GM21529 (cell line): Measurements from ENCODE around the gene SH3RF3.

Experiments used
- ATAC-seq: cut with Tn5 transposase; IDR thresholded peaks from one replicate; pipeline ENCODE4 v1.9.1; 2021; ENCODE audit not compliant: unreplicated experiment

The SH3RF3 gene

DNA sequence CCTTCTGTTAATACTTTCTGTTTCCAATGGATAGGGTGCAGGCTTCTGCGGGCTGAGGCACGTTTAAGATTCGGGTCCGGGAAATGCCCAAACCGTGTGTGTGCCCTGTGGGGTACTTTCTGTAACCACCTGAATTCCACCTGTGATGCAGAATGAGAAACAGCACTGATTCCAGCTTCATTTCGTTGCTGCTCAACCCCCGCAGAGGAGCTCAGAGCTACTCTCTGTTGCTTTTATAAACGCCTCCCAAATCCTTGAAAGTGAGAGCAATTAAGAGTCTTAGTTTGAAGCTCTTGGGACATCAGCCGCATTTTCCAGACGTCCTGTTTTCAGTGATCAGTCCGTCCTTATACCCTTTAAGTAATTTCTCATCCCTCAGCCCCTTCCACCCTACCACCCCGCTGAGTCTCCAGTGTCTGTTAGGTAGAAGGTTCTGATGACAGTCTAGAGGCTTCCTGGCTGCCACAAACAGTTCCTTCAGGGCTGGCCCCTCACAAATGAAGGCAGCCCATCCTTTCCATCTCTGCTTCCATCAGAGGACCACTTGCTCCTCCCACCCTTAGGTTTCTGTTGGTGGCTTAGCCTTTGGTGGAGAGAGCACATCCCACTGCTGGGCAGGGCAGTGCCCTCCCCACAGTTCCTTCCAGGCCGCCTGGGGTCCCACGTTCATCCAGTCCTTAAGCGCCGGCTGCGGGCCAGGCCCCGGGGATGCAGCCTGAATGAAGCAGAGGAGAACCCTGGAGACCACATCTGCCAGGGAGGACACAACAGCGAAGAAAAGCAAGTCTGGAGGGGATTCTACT is 254.7 kb downstream of the SH3RF3 start:
- no peak for ATAC-seq

DNA sequence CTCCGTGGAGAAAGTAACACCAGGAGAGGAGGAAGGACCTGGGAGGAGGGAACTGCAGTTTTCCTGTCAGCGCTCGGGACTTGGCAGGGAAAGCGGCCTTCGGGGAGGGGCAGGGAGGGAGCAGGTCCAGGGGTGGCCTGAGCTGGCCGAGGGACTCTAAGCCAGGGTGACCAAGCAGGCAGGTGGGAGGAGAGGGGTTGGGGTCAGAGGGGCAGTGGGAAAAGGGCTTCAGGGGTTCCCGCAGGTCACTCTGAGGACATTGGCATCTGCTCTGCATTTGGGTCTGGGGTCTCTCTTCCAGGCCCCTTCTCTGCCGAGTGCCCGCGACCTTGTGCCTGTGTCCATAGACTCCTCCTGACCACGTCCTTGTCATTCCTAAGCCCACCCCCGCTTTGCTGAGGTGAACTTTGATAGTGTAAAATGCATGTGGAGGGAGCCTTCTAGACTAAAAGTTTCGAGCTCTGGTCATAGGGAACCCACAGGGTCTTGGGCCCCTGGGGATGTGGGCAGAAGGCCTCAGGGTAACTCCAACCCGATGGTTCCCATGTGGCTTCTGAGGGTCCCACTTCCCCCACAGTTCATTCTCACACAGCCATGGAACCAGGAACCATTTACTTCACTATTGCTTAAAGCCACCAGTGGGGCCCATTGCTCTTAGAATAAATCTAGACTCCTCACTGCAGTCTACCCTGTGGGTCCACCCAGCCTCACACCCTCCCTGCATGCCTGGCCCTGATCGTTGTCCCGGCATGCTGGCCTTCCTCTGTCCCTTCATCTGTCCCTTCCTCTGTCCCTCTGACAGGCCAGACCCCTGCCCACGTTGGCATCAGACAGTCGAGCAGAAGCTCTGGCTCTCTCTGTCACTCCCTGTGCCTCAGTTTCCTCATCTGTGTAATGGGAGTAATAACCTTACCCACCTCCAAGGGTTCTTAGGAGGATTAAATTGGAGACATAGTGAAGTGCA is 255.6 kb downstream of the SH3RF3 start:
- ATAC-seq, result no peak

DNA sequence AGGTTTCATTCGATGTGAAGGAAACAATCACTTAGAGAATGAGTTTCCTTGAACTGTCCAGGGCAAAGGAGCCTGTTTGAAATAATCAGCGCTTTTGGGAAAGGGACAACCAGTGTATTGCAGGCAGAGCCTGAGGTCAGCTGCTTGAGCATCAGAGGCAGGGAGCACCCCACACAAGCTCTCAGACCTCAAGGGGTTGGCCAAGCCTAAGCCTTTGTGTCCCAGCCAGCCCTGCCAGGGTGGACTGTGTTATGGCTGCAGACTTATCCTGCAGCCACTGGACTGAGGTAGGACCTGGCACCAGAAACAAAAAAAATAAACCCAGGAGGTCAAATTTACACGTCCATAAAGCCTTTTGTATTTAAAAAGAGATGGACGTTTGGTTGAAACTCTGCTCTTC is 256.5 kb downstream of the SH3RF3 start:
- ATAC-seq, result no peak

DNA sequence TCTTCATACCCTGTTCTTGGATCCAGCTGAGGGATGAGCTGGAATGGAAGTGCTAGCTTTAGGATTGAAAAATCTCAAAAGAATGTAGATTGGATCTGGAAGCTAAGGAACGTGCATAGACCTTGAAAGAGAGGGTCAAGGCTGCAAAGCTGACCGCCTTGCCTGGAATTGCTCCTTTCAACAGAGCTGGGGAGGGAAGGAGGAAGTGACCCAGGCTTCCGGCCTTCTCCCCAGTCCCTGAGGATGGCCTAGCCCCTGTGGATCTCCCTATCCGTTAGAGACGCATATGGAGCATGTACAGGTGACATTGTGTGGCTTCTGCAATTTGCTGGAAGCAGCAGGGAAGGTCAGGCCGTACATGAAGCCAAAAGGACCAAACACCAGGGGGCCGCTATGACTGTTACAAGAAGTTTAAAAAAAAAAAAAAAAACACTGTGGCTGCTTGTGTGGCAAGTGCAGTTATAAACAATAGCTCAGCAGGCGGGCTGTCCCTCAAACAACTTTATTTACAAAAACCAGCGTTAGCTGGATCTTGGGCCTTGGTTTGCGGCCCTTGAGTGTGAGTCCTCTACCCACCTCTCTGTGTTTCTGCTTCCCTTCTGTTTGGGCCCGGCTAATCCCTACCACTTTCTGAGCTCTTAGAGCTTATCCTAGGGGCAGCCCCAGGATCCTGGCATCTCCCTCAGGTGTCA is 257.1 kb downstream of the SH3RF3 start:
- no peak for ATAC-seq

GRCh38 chr2:109387221-109387735 is 258.3 kb downstream of the SH3RF3 start:
- ATAC-seq, result no peak

- no peak for ATAC-seq
Observed at GRCh38 chr2:109387778-109388469, 258.9 kb downstream of the SH3RF3 start.

DNA sequence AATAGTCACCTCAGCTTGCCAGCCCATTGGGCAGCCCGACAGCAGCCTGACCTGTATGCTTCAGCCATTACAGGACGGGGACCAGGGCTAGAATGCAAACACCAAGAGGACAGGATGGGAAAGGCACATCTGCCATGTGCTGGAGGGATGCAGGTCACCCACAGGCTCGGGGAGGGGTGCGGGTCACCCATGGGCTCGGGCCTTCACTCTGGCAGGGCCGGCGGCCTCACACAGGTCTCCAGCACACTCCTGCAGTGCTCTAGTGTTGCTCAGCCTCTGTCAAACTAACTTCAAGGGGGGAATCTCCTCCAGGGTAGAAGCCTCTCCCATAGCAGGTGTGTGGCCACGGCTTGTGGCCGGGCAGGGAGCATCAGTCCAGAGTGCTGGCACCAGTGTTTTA is 262.2 kb downstream of the SH3RF3 start:
- ATAC-seq, result no peak

DNA sequence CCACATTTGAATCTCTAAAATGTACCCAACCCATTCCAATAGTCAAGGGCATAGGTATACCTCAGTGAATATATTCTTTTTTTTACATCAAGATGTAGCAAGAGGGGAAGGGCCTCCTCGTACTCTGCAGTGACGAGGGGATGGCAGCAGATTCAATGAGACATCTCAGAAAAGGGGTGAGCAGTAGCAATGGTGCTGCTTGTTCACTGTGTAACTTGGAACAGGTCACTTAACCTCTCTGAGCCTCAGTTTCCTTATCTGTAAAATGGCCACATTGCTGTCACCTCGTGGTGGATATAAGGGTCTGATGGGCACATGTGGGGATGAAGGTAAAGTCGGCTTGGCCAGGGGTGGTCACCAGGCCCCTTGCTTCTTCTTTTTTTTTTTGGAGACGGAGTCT is 263.1 kb downstream of the SH3RF3 start:
- ATAC-seq, result no peak

DNA sequence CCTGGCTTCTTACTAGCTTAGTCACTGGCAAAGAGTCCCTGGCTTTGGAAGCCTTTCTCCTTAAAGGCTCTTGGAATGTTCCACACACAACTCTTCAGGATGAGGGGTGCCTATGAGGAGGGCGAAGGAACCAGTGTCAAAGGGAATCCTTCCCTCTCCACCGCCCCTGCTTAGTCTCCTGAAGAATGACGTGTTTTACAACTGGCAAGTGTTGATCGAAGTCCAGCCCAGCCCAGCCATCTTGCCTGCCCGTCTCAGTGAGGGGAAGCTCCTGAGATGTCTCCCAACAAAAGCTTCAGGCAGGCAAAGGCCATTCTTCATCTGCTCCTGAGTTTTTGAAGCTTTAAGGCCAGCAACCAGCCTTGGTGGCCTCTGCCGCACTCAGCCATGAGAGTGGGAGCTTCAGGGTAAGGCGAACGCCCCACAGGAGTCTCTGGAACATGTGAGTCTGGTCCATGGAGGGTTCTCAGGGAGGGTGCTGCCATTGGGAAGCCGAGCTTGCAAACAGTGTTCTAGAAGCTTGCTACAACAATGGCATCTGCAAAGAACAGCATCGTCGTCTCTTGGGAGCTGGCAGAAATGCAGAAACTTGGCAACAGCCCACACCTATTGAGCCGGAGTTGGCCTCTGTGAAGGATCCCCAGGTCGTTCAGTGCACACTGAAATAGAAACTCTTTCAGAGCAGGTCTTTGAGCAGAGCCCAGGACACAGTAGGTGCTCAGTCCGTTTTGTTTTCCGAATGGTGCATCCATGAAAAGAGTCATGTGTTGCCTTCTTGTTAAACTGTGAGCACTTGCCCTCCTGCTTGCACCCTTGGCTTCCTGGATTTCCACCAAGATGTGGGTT is 264.0 kb downstream of the SH3RF3 start:
- no peak for ATAC-seq

GRCh38 chr2:109393662-109393972 is 264.6 kb downstream of the SH3RF3 start:
- ATAC-seq, result no peak

- ATAC-seq, result no peak
Observed at GRCh38 chr2:109395494-109396201, 266.6 kb downstream of the SH3RF3 start.

GRCh38 chr2:109396202-109397180 is 267.5 kb downstream of the SH3RF3 start:
- ATAC-seq, result no peak

- no peak for ATAC-seq
Observed at GRCh38 chr2:109397893-109398292, 268.9 kb downstream of the SH3RF3 start.

DNA sequence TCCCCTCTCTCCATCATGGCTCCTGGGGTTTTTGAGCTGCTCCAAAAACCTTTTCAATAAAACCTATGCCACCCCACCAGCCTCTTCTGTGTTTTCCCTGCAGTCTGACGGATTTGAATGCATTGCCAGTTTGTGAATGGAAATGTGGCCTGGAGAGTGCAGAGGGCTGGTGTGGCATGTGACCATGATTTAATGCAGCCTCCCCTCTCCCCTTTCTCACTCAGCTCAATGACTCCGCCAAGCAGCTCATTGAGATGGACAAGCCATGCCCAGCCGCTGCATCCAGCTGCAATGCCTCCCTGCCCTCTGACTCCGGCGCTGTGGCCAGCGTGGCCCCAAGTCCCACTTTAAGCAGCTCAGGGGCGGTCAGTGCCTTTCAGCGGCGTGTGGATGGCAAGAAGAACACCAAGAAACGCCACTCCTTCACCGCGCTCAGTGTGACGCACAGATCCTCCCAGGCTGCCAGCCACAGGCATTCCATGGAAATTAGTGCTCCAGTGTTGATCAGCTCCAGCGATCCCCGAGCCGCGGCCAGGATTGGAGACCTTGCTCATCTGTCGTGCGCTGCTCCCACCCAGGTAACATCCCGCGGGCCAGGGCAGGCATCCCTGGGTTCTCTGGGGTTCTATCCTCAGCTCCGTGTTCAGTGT is 269.5 kb downstream of the SH3RF3 start:
- ATAC-seq, result no peak

DNA sequence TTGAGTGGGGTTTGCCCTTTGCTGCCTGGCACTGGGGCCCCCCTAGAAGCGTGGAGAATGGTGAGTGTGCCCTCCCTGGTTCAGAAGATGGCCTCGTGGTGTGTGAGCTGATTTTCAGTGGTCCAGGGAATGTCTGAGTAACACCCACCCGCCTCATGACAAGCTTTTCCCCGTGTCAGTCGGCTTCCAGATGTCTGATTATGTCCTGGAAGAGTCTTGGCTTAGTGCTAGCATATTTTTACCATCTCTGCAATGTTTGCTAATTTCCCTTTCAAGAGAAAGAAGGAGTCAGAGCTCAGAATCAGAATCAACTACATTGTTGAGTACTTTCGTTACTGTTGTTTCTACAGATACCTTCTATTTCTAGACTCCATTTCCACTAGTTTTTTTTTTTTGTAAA is 270.1 kb downstream of the SH3RF3 start:
- no peak for ATAC-seq

- no peak for ATAC-seq
Observed at GRCh38 chr2:109400102-109400501, 271.1 kb downstream of the SH3RF3 start.

DNA sequence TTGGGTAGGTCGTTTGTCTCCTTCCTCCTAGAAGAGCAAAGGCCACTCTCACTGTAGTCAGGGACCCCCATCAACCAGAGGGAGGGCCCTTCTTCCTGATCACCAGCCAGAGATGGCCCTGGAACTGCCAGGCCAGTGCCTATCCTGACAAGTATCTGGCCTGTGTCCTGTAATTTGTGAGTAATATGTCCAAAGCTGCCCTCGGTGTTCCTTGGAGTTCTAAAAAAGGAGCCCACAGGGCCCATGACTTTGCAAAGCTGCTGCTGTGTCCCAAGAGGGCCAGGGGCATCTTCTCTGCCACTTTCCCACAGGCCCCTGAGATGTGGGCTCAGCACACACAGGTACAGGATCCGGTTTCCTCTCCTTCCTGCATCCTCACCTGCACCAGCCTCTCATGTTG is 272.4 kb downstream of the SH3RF3 start:
- no peak for ATAC-seq

DNA sequence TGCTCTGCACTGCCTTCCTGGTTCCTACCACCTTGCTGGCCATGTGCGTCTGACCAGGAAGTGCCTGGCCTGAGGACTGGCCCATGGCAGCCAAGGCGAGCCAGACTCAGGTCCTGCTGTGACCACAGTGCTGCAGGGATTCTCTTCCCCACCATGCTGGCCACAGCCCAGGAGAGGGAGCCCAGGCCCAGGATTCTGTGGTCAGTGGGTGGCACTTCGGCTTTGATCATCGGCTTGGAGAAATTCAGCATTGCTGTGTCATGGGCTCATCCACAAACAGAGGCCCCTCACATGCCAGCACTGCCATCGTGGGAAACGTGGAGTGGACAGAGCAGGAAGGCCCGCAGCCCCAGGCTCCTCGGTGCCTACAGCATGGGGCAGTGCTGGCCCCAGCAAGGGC is 273.2 kb downstream of the SH3RF3 start:
- no peak for ATAC-seq
